Breast epithelium (tissue), 4 donors: ENCODE data around the gene PTH1R. TPM values are rescaled to one million over a fixed set of nuclear protein-coding genes. Genes with fewer than 3 reads are reported as not detected.

Experiments used
- DNase-seq, 2 donors: peaks; one replicate each; pipeline ENCODE4 v3.0.0-alpha.2; 2019; ENCODE audit warnings: low spot score in 2 of 2
- H3K27ac ChIP-seq, 2 donors: fragments of 200-600 bp; sonication (generic) in 1 of 2; one replicate each; pipeline ENCODE4 v1.5.1; 2016 to 2019; ENCODE audit warnings: mild to moderate bottlenecking in 1 of 2
- H3K27me3 ChIP-seq, 2 donors: fragments of 200-600 bp; sonication (generic) in 1 of 2; one replicate each; pipeline versions ENCODE4 v1.5.1 to v1.6.0; 2017 to 2019; ENCODE audit warnings: control low read depth in 1 of 2, mild to moderate bottlenecking in 1 of 2
- H3K36me3 ChIP-seq: fragments of 200-600 bp; one replicate; pipeline ENCODE4 v1.5.1; 2019
- H3K4me1 ChIP-seq, 2 donors: fragments of 200-600 bp; sonication (generic); one replicate each; pipeline ENCODE4 v1.5.1; 2016 to 2019; ENCODE audit warnings: control low read depth in 1 of 2
- H3K4me3 ChIP-seq, 3 donors: fragments of 200-600 bp; sonication (generic); 1 replicate in 2 of 3; 2 replicates in 1 of 3; pipeline ENCODE4 v1.5.1; 2016 to 2019; ENCODE audit warnings: mild to moderate bottlenecking in 3 of 3, moderate library complexity in 2 of 3
- H3K9me3 ChIP-seq, 2 donors: fragments of 200-600 bp; sonication (generic) in 1 of 2; one replicate each; pipeline ENCODE4 v1.5.1; 2016 to 2019; ENCODE audit warnings: control low read depth in 1 of 2
- POLR2A ChIP-seq: fragments of 450-650 bp; IDR thresholded peaks from one replicate; pipeline ENCODE4 v1.6.1; 2016; ENCODE audit warnings: antibody characterized with exemption, mild to moderate bottlenecking, moderate library complexity
- POLR2AphosphoS5 ChIP-seq, 3 donors: sonication (generic); formaldehyde crosslinking; IDR thresholded peaks; one replicate each; pipeline ENCODE4 v1.6.1; 2017; ENCODE audit warnings: antibody characterized with exemption in 3 of 3
- intact Hi-C: fragments of 100-400 bp; cut with DNase I; formaldehyde crosslinking; loops from one replicate; pipeline ENCODE4 v1.15.1; 2023; ENCODE audit warnings: low total_unique reads
- total RNA-seq, 3 donors: library from RNA; depleted of rRNA; stranded (reverse); fragments of >200 nt; gene quantifications; one replicate each; pipeline ENCODE4 v1.1.0, GENCODE V29; 2016
- TF ChIP-seq, protein P1 (sequence below), 3 donors: fragments of 450-650 bp; IDR thresholded peaks; one replicate each; pipeline ENCODE4 v1.5.1; 2016 to 2017; ENCODE audit warnings: antibody characterized with exemption in 3 of 3, mild to moderate bottlenecking in 3 of 3, moderate library complexity in 3 of 3

The PTH1R gene
- total RNA-seq, 3 donors from 2014 or later = 4.7 to 38.2 (median 13.4) TPM

DNA sequence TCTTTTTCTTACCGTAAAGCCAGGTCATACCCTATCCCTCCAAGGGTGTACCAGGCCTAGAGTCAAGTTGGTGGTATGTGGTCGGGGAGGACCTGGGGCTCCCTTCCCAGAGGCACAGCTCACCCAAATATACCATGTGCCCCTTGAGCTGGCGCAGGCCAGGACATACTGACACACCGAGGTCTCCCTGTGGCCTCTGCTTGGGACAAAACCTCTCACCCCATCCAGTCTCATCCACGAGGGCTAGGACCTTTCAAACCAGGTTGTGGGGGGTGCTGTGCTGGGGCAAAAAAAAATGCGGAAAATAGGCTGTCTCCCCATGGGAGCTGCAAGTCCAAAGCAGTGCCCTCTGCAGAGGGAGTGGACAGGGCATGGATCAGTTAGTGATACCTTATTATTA, 22.8 kb downstream of the PTH1R start:
- H3K27me3 ChIP-seq = peaks cover 0 to 7% of the 10 kb centered on the region in 2 donors
- H3K9me3 ChIP-seq = no peaks in the 10 kb centered on the region
- H3K4me1 ChIP-seq = no peaks in the 10 kb centered on the region
- no peaks in the 10 kb centered on the region for H3K36me3 ChIP-seq
- DNase-seq = no peak
- H3K27ac ChIP-seq = no peak overlapping the region
- TF ChIP-seq POLR2AphosphoS5 (IDR thresholded peaks at IDR 0.05) = no peak
- TF ChIP-seq POLR2A = no peak
- TF ChIP-seq, protein P1, sequence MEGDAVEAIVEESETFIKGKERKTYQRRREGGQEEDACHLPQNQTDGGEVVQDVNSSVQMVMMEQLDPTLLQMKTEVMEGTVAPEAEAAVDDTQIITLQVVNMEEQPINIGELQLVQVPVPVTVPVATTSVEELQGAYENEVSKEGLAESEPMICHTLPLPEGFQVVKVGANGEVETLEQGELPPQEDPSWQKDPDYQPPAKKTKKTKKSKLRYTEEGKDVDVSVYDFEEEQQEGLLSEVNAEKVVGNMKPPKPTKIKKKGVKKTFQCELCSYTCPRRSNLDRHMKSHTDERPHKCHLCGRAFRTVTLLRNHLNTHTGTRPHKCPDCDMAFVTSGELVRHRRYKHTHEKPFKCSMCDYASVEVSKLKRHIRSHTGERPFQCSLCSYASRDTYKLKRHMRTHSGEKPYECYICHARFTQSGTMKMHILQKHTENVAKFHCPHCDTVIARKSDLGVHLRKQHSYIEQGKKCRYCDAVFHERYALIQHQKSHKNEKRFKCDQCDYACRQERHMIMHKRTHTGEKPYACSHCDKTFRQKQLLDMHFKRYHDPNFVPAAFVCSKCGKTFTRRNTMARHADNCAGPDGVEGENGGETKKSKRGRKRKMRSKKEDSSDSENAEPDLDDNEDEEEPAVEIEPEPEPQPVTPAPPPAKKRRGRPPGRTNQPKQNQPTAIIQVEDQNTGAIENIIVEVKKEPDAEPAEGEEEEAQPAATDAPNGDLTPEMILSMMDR (IDR thresholded peaks at IDR 0.05) = no peak
- intact Hi-C loops = no loop called here
- H3K4me3 ChIP-seq = no peak overlapping the region

DNA sequence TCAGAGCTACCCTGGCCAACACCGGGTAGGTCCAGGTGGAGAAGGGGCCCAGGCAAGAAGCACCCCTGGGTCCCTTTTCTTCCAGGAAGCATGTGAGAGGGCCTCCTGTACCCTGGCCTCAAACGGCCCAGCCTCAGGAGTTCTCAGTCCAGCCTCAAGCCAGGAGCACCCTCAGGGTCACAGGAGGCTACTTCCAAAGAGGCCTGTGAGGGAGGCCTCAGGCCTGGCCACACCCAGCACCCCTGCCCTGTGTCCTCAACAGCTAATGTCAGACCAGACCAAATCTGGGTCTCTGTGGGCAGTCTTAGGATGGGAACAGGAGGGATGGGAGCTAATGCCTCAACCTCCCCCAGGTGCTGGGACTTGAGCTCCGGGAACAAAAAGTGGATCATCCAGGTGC, 23.5 kb downstream of the PTH1R start:
- no peak overlapping the region for H3K27ac ChIP-seq
- DNase-seq = no peak
- intact Hi-C loops = no loop called here
- H3K27me3 ChIP-seq = peaks cover 0 to 7% of the 10 kb centered on the region in 2 donors
- TF ChIP-seq, protein P1 (IDR thresholded peaks at IDR 0.05) = no peak
- TF ChIP-seq POLR2A = no peak
- no peak for TF ChIP-seq POLR2AphosphoS5 (IDR thresholded peaks at IDR 0.05)
- H3K4me1 ChIP-seq = no peaks in the 10 kb centered on the region
- H3K4me3 ChIP-seq = no peak overlapping the region
- H3K36me3 ChIP-seq = no peaks in the 10 kb centered on the region
- no peaks in the 10 kb centered on the region for H3K9me3 ChIP-seq

DNA sequence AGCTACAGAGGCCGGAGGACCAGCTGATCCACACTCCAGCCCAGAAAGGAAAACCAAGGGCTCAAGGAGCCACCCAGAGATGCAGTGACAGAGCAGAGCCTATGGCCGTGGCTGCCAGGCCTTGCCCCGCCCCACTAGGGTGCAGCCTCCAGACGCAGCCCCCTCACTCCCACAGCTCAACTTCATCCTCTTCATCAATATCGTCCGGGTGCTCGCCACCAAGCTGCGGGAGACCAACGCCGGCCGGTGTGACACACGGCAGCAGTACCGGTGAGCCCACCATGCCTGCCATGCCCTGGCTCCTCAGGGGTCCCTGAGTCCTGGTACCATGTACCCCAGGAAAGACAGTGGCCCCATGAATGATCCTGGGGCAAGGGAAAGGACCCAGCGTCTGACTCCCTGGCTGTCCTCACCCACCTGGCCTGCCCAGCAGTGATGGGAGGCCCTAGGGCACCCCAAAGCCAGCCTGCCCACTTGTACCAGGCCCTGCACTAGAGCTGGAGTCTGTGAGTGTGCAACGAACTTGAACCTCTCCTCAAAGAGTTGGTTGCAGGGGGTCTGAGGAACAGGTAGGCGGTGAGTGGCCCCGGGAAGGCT, 24.2 kb downstream of the PTH1R start:
- H3K4me1 ChIP-seq = no peaks in the 10 kb centered on the region
- H3K27me3 ChIP-seq = peaks cover 0 to 7% of the 10 kb centered on the region in 2 donors
- no peaks in the 10 kb centered on the region for H3K36me3 ChIP-seq
- no peaks in the 10 kb centered on the region for H3K9me3 ChIP-seq
- TF ChIP-seq, protein P1 (IDR thresholded peaks at IDR 0.05) = no peak
- TF ChIP-seq POLR2AphosphoS5 (IDR thresholded peaks at IDR 0.05) (no peak), POLR2A (no peak)
- DNase-seq = no peak
- no peak overlapping the region for H3K27ac ChIP-seq
- intact Hi-C loops = no loop called here
- no peak overlapping the region for H3K4me3 ChIP-seq

DNA sequence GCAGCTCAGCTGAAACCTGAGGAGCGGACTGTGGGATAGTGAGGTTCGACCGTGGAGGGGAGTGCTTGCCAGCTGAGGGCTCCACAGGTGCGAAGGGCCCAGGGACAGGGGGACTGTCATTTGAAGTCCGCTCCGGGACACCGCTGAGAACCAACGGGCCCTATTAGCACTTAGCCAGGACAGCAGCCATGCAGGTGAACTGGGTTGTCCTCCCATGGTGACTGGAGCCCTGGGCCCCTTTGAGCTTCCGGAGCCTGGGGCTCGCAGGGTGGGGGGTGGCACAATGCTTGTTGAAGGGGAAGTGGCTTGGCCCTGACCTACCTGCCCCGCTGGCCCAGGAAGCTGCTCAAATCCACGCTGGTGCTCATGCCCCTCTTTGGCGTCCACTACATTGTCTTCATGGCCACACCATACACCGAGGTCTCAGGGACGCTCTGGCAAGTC, 24.7 kb downstream of the PTH1R start:
- Histone ChIP-seq H3K4me1 (no peaks in the 10 kb centered on the region), H3K9me3 (no peaks in the 10 kb centered on the region), H3K4me3 (no peak overlapping the region), H3K27me3 (peaks cover 0 to 7% of the 10 kb centered on the region in 2 donors), H3K27ac (no peak overlapping the region), H3K36me3 (no peaks in the 10 kb centered on the region)
- intact Hi-C loops = no loop called here
- TF ChIP-seq POLR2A = no peak
- TF ChIP-seq, protein P1 (IDR thresholded peaks at IDR 0.05) = no peak
- TF ChIP-seq POLR2AphosphoS5 (IDR thresholded peaks at IDR 0.05) = no peak
- no peak for DNase-seq

DNA sequence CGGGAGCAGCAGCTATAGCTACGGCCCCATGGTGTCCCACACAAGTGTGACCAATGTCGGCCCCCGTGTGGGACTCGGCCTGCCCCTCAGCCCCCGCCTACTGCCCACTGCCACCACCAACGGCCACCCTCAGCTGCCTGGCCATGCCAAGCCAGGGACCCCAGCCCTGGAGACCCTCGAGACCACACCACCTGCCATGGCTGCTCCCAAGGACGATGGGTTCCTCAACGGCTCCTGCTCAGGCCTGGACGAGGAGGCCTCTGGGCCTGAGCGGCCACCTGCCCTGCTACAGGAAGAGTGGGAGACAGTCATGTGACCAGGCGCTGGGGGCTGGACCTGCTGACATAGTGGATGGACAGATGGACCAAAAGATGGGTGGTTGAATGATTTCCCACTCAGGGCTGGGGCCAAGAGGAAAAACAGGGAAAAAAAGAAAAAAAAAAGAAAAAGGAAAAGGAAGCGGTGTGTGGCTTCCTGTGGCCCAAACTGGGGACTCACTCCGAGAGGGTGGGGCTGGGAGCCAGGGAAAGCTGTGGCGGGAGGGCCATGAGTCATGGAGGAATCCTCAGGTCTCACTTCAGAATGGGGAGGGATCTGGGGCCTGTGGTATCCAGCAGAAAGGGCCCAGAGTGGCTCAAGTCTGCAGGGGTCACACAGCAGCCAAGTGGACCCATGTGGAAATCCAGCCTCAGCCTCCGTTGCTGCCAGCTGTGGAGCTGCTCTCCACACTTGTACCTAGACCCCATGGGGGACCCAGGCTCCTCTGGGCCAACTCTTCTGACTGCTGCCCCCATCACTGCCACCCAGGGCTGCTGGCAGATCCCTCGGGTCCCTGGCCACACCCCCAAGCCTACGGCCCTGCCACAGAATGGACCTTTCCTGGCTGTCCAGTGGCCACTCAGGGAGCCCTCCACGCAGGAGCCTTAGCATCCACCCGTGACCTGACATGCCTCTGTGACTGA, 26.1 kb downstream of the PTH1R start:
- TF ChIP-seq POLR2AphosphoS5 (IDR thresholded peaks at IDR 0.05) = no peak
- TF ChIP-seq POLR2A = no peak
- TF ChIP-seq, protein P1 (IDR thresholded peaks at IDR 0.05) = no peak
- intact Hi-C loops = no loop called here
- Histone ChIP-seq H3K27me3 (no peaks in the 10 kb centered on the region), H3K4me1 (peaks cover 0 to 9% of the 10 kb centered on the region in 2 donors), H3K36me3 (no peaks in the 10 kb centered on the region), H3K9me3 (no peaks in the 10 kb centered on the region), H3K27ac (no peak overlapping the region), H3K4me3 (no peak overlapping the region)
- DNase-seq = no peak
